ENCODE measurements around the gene PPP1CC. TPM values are rescaled to one million over a fixed set of nuclear protein-coding genes. Genes with fewer than 3 reads are reported as not detected.

Gene PPP1CC
- total and polyA plus RNA-seq, 2 of the 4 experiments (the other 2 are of a cell fraction): 71.0 to 126 TPM

GRCh38 chr12:110742718-110743570 is at the start of gene PPP1CC (continued):
- 0 out of 2 replicates have a peak, but pooled peaks have one; percentile 50 for TF ChIP-seq MAZ (IDR thresholded peaks at IDR 0.05; ENCODE audit: borderline replicate concordance, low read depth, low read length)
- no peak for TF ChIP-seq RFX5 (IDR thresholded peaks at IDR 0.05; ENCODE audit: low read depth, low read length)

GRCh38 chr12:110791589-110791988 is 48.9 kb upstream of the PPP1CC start:
- DNase-seq: no peak
- Histone ChIP-seq H3K36me3 (ENCODE audit: control insufficient read depth, insufficient read depth, low read length) (no peaks in the 10 kb centered on the region), H3K56ac (ENCODE audit: extremely low read depth, insufficient read depth, low read length) (no peak overlapping the region), H3K4ac (ENCODE audit: low read depth, low read length) (no peak overlapping the region), H3K9ac (ENCODE audit: low read depth, low read length) (no peak overlapping the region), H3K4me3 (ENCODE audit: insufficient read depth, low read depth, low read length) (no peak overlapping the region), H2BK5ac (ENCODE audit: low read depth, low read length, poor library complexity, severe bottlenecking) (no peak overlapping the region), H2AK5ac (ENCODE audit: low read depth, low read length) (no peak overlapping the region), H3K9me1 (ENCODE audit: insufficient read depth, low read length) (no peaks in the 10 kb centered on the region), H3K9me3 (ENCODE audit: control insufficient read depth, insufficient read depth, low read length) (no peaks in the 10 kb centered on the region), H3K4me2 (ENCODE audit: low read depth, low read length) (no peak overlapping the region), H3K27ac (ENCODE audit: insufficient read depth, low read length) (no peak overlapping the region), H3K79me1 (ENCODE audit: low read depth in 1 of 2, low read length in 2 of 2) (no peaks in the 10 kb centered on the region), H3K27me3 (ENCODE audit: control insufficient read depth, insufficient read depth, low read length) (0 out of 2 replicates have a peak, but pooled peaks cover 2% of the 10 kb centered on the region), H2AFZ (replicated peaks; ENCODE audit: low read length, poor library complexity) (no peak overlapping the region), H2AK9ac (replicated peaks; ENCODE audit: low read depth, low read length, poor library complexity) (no peak overlapping the region), H3K4me1 (ENCODE audit: control insufficient read depth, insufficient read depth, low read length) (no peaks in the 10 kb centered on the region), H4K20me1 (ENCODE audit: insufficient read depth, low read length) (no peaks in the 10 kb centered on the region), H3K18ac (ENCODE audit: low read depth, low read length) (no peak overlapping the region), H2BK20ac (ENCODE audit: low read depth, low read length) (no peak overlapping the region), H3K14ac (replicated peaks; ENCODE audit: low read depth, low read length) (no peak overlapping the region), H4K8ac (ENCODE audit: low read depth in 2 of 2, low read length in 2 of 2) (no peak overlapping the region), H4K5ac (ENCODE audit: low read depth, low read length) (no peak overlapping the region), H2BK120ac (ENCODE audit: low read depth, low read length) (no peak overlapping the region), H4K91ac (ENCODE audit: insufficient read depth, low read depth, low read length) (no peak overlapping the region), H3K23ac (ENCODE audit: low read depth, low read length) (no peak overlapping the region), H2BK15ac (ENCODE audit: low read depth, low read length) (no peak overlapping the region)
- no peak for ATAC-seq (ENCODE audit: low read depth)
- CTCF ChIA-PET: no interaction called here
- BruUV-seq (replicated peaks): no TSS peak
- POLR2A ChIA-PET (ENCODE audit: unreplicated experiment): no interaction called here
- WGBS, 2 experiments (ENCODE audit: extremely low coverage in 2 of 2, insufficient read length in 1 of 2): 67% methylated on average over 2 of the region's 3 CpGs; no CpG with 5 or more reads in 1 of the 2 experiments
- in situ Hi-C loops (cut with MboI; ENCODE audit: low sequenced_read_pairs) (no loop called here), dilution Hi-C loops (cut with HindIII; ENCODE audit: low sequenced_read_pairs, unreplicated experiment) (no loop called here), intact Hi-C loops (cut with micrococcal nuclease) (no loop called here)
- TF ChIP-seq RAD21 (IDR thresholded peaks at IDR 0.05; ENCODE audit: low read length) (no peak), BHLHE40 (IDR thresholded peaks at IDR 0.05; ENCODE audit: low read depth, low read length) (no peak), RCOR1 (IDR thresholded peaks at IDR 0.05; ENCODE audit: insufficient replicate concordance, low read length) (no peak), USF2 (IDR thresholded peaks at IDR 0.05; ENCODE audit: low read depth, low read length) (no peak), NFE2L2 (IDR thresholded peaks at IDR 0.05; ENCODE audit: low read depth, low read length) (no peak), RFX5 (IDR thresholded peaks at IDR 0.05; ENCODE audit: low read depth, low read length) (no peak), CEBPB (IDR thresholded peaks at IDR 0.05; ENCODE audit: low read depth, low read length) (no peak)
